ENCODE results near the gene TSPAN10. TPM values are rescaled to one million over a fixed set of nuclear protein-coding genes. Genes with fewer than 3 reads are reported as not detected.
A peak's percentile ranks its signal among the peaks of the same experiment; 100 is the strongest.

Gene TSPAN10
- total RNA-seq, 1 donor from 2014 or later, result 0.52 TPM

DNA sequence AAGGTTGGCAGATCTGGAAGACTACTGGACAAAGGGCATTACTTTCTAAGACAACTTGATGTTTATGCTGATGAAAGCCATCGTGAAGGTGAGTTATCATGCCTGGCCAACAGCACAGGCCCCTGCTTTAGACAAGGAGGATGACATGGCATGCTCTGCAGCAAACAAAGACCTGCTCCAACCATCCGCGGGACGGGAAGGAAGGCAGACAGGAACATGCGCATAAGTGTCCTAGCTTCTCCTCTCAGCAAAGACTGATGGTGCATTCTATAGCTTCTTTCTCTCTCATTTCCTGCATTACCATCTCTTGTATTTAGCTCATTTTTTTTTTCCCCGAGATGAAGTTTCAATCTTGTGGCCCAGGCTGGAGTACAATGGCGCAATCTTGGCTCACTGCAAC is 5.5 kb upstream of the TSPAN10 start:
- no peak overlapping the region for H3K9ac ChIP-seq (ENCODE audit: low read depth in 1 of 3, low read length in 3 of 3)
- H3K36me3 ChIP-seq (ENCODE audit: control insufficient read depth in 3 of 3, insufficient read depth in 3 of 3, low read length in 3 of 3), result peaks cover 7 to 23% (median 21%) of the 10 kb centered on the region in 3 donors
- peaks cover 11 to 27% (median 23%) of the 10 kb centered on the region in 3 donors for H3K4me1 ChIP-seq (ENCODE audit: control insufficient read depth in 3 of 3, insufficient read depth in 3 of 3, low read length in 3 of 3)
- no peaks in the 10 kb centered on the region for H3K27me3 ChIP-seq (ENCODE audit: control insufficient read depth in 3 of 3, insufficient read depth in 3 of 3, low read length in 3 of 3)
- no peak overlapping the region for H3K27ac ChIP-seq (ENCODE audit: low read depth, low read length)
- no peaks in the 10 kb centered on the region for H3K9me3 ChIP-seq (ENCODE audit: control insufficient read depth in 3 of 3, low read length in 3 of 3)
- no peak overlapping the region for H3K4me3 ChIP-seq (ENCODE audit: low read length in 3 of 3)

DNA sequence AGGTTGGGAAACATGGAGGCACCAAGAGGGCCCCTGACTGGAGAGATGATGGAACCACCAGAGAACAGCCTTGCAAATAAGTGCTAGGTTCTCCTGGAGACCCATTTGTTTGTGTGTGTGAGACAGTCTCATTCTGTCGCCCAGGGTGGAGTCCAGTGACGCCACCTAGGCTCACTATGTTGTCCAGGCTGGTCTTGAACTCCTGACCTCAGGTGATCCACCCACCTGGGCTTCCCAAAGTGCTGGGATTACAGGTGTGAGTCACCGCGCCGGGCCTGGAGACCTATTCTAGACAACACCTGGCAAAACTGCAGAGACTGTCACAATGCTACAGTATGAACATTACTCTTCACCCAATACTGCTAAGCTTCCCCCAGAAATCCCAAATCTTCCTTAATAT is 1.6 kb upstream of the TSPAN10 start:
- Histone ChIP-seq H3K27ac (ENCODE audit: low read depth, low read length) (peak overlapping the region; percentile 94), H3K4me3 (ENCODE audit: low read length in 3 of 3) (peak overlapping the region; percentile 82 to 99 (median 92)), H3K9ac (ENCODE audit: low read depth in 1 of 3, low read length in 3 of 3) (peak overlapping the region in 2 of 3 donors; percentile 97 to 98), H3K36me3 (ENCODE audit: control insufficient read depth in 3 of 3, insufficient read depth in 3 of 3, low read length in 3 of 3) (peaks cover 2 to 4% (median 3%) of the 10 kb centered on the region in 3 donors), H3K4me1 (ENCODE audit: control insufficient read depth in 3 of 3, insufficient read depth in 3 of 3, low read length in 3 of 3) (peaks cover 14 to 25% (median 23%) of the 10 kb centered on the region in 3 donors), H3K27me3 (ENCODE audit: control insufficient read depth in 3 of 3, insufficient read depth in 3 of 3, low read length in 3 of 3) (no peaks in the 10 kb centered on the region), H3K9me3 (ENCODE audit: control insufficient read depth in 3 of 3, low read length in 3 of 3) (no peaks in the 10 kb centered on the region)

DNA sequence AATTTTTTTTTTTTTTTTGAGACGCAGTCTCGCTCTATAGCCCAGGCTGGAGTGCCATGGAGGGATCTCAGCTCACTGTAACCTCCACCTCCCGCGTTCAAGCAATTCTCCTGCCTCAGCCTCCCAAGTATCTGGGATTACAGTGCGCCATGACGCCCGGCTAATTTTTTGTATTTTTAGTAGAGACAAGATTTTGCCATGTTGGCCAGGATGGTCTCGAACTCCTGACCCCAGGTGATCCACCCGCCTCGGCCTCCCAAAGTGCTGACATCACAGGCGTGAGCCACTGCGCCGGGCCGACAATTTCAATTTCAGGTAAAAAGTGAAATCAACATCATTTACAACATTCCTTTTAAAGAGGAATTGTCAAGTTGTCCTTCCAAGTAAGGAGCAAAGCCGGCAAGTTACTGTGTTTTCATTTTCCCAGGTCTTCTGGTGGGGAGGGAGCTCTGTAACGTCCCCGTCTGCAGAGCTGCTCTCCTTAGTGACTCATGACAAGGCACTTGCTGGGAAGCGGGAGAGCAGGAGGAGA is 957 bp upstream of the TSPAN10 start:
- H3K36me3 ChIP-seq (ENCODE audit: control insufficient read depth in 3 of 3, insufficient read depth in 3 of 3, low read length in 3 of 3), result peaks cover 2 to 4% (median 3%) of the 10 kb centered on the region in 3 donors
- peaks cover 14 to 22% (median 22%) of the 10 kb centered on the region in 3 donors for H3K4me1 ChIP-seq (ENCODE audit: control insufficient read depth in 3 of 3, insufficient read depth in 3 of 3, low read length in 3 of 3)
- peak overlapping the region; percentile 82 to 99 (median 92) for H3K4me3 ChIP-seq (ENCODE audit: low read length in 3 of 3)
- no peaks in the 10 kb centered on the region for H3K27me3 ChIP-seq (ENCODE audit: control insufficient read depth in 3 of 3, insufficient read depth in 3 of 3, low read length in 3 of 3)
- peak overlapping the region; percentile 94 for H3K27ac ChIP-seq (ENCODE audit: low read depth, low read length)
- H3K9me3 ChIP-seq (ENCODE audit: control insufficient read depth in 3 of 3, low read length in 3 of 3), result no peaks in the 10 kb centered on the region
- peak overlapping the region; percentile 95 to 98 (median 97) for H3K9ac ChIP-seq (ENCODE audit: low read depth in 1 of 3, low read length in 3 of 3)

DNA sequence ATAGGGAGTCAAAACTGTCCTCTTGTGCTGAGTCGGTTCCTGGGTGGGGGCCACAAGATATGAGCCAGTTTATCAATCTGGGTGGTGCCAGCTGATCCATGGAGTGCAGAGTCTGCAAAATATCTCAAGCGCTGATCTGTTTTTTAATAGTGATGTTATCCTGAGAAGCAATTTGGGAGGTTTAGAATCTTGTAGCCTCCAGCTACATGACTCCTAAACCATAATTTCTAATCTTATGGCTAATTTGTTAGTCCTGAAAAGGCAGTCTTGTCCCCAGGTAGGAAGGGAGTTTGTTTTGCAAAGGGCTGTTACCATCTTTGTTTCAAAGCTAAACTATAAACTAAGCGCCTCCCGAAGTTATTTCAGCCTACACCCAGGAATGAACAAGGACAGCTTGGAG is 1.7 kb downstream of the TSPAN10 start:
- H3K27ac ChIP-seq (ENCODE audit: low read depth, low read length), result no peak overlapping the region

DNA sequence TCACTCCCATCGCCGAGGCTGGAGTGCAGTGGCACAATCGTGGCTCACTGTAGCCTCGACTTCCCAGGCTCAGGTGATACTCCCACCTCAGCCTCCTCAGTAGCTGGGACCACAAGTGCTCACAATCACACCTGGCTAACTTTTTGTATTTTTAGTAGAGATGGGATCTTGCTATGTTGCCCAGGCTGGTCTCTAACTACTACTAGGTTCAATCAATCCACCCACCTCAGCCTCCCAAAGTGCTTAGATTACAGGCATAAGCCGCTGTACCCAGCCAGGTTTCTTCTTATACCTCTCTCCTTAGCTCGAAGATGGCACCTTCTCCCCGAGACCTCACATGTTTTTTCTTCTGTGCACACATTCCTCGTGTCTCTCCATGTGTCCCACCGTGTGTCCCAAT is 3.0 kb downstream of the TSPAN10 start:
- no peaks in the 10 kb centered on the region for H3K27me3 ChIP-seq (ENCODE audit: control insufficient read depth in 3 of 3, insufficient read depth in 3 of 3, low read length in 3 of 3)
- H3K36me3 ChIP-seq (ENCODE audit: control insufficient read depth in 3 of 3, insufficient read depth in 3 of 3, low read length in 3 of 3), result no peaks in the 10 kb centered on the region
- H3K27ac ChIP-seq (ENCODE audit: low read depth, low read length), result no peak overlapping the region
- no peak overlapping the region for H3K9ac ChIP-seq (ENCODE audit: low read depth in 1 of 3, low read length in 3 of 3)
- H3K9me3 ChIP-seq (ENCODE audit: control insufficient read depth in 3 of 3, low read length in 3 of 3), result no peaks in the 10 kb centered on the region
- H3K4me1 ChIP-seq (ENCODE audit: control insufficient read depth in 3 of 3, insufficient read depth in 3 of 3, low read length in 3 of 3), result peaks cover 13 to 16% (median 14%) of the 10 kb centered on the region in 3 donors
- H3K4me3 ChIP-seq (ENCODE audit: low read length in 3 of 3), result no peak overlapping the region

More for the DNA sequence above, 1.7 kb downstream of the TSPAN10 start:
- Histone ChIP-seq H3K36me3 (ENCODE audit: control insufficient read depth in 3 of 3, insufficient read depth in 3 of 3, low read length in 3 of 3) (no peaks in the 10 kb centered on the region), H3K9me3 (ENCODE audit: control insufficient read depth in 3 of 3, low read length in 3 of 3) (no peaks in the 10 kb centered on the region), H3K9ac (ENCODE audit: low read depth in 1 of 3, low read length in 3 of 3) (no peak overlapping the region), H3K4me1 (ENCODE audit: control insufficient read depth in 3 of 3, insufficient read depth in 3 of 3, low read length in 3 of 3) (peaks cover 14 to 22% (median 22%) of the 10 kb centered on the region in 3 donors), H3K27me3 (ENCODE audit: control insufficient read depth in 3 of 3, insufficient read depth in 3 of 3, low read length in 3 of 3) (no peaks in the 10 kb centered on the region), H3K4me3 (ENCODE audit: low read length in 3 of 3) (no peak overlapping the region)

DNA sequence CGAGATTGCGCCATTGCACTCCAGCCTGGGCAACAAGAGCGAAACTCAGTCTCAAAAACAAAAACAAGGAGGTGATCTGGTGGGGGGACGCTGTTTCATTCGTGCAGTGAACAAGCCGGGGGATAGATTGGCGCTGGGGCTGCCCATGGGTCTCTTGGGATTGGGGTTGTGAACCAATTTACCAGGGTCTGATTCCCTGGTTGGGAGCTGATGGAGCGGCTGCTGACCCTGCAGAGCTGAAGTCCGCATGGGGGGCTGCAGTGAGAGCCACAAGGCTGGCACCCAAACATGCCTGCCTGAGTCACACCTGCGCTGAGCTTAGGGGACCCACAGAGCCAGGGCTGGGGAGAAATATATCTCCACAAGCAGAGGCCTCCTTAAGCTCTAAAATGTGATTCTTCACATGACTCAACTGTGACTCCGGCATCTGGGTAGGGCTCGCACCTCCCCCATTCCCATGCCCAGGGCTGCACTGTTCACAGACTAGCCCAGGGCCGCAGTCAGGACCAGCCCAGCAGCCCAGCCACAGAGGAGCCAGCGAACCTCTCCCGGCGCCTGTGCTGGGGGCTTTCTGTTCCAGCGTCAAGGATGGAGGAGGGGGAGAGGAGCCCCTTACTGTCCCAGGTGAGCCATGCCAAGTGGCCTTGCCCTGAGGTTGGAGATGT is 5.0 kb downstream of the TSPAN10 start:
- no peaks in the 10 kb centered on the region for H3K36me3 ChIP-seq (ENCODE audit: control insufficient read depth in 3 of 3, insufficient read depth in 3 of 3, low read length in 3 of 3)
- no peak overlapping the region for H3K9ac ChIP-seq (ENCODE audit: low read depth in 1 of 3, low read length in 3 of 3)
- H3K9me3 ChIP-seq (ENCODE audit: control insufficient read depth in 3 of 3, low read length in 3 of 3), result no peaks in the 10 kb centered on the region
- H3K27ac ChIP-seq (ENCODE audit: low read depth, low read length), result no peak overlapping the region
- no peak overlapping the region for H3K4me3 ChIP-seq (ENCODE audit: low read length in 3 of 3)
- H3K27me3 ChIP-seq (ENCODE audit: control insufficient read depth in 3 of 3, insufficient read depth in 3 of 3, low read length in 3 of 3), result peaks cover 2 to 5% (median 3%) of the 10 kb centered on the region in 3 donors
- H3K4me1 ChIP-seq (ENCODE audit: control insufficient read depth in 3 of 3, insufficient read depth in 3 of 3, low read length in 3 of 3), result peaks cover 0 to 3% (median 2%) of the 10 kb centered on the region in 3 donors

DNA sequence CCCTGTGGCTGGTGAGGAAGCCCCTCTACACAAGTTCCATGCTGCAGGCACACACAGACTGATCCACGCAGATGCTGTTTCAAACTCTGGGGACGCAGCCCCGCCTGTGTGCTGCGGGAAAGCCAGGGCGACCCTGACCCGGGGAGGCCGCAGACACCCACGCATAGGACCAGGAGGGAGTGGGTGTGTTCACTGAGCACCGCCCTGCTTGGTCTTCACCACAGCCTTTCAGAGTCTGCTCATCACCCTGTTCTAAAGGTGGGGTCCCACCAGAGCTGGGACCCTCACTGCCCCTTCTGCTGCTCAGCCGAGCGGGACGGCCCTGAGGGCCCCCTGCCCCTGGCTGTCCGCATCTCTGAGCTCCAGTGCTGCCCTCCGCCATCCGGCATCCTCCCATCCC is 7.5 kb downstream of the TSPAN10 start:
- Histone ChIP-seq H3K36me3 (ENCODE audit: control insufficient read depth in 3 of 3, insufficient read depth in 3 of 3, low read length in 3 of 3) (no peaks in the 10 kb centered on the region), H3K4me1 (ENCODE audit: control insufficient read depth in 3 of 3, insufficient read depth in 3 of 3, low read length in 3 of 3) (no peaks in the 10 kb centered on the region), H3K27me3 (ENCODE audit: control insufficient read depth in 3 of 3, insufficient read depth in 3 of 3, low read length in 3 of 3) (peaks cover 19 to 21% (median 20%) of the 10 kb centered on the region in 3 donors), H3K9me3 (ENCODE audit: control insufficient read depth in 3 of 3, low read length in 3 of 3) (peaks cover 0 to 4% (median 0%) of the 10 kb centered on the region in 3 donors), H3K27ac (ENCODE audit: low read depth, low read length) (no peak overlapping the region), H3K9ac (ENCODE audit: low read depth in 1 of 3, low read length in 3 of 3) (no peak overlapping the region), H3K4me3 (ENCODE audit: low read length in 3 of 3) (no peak overlapping the region)

DNA sequence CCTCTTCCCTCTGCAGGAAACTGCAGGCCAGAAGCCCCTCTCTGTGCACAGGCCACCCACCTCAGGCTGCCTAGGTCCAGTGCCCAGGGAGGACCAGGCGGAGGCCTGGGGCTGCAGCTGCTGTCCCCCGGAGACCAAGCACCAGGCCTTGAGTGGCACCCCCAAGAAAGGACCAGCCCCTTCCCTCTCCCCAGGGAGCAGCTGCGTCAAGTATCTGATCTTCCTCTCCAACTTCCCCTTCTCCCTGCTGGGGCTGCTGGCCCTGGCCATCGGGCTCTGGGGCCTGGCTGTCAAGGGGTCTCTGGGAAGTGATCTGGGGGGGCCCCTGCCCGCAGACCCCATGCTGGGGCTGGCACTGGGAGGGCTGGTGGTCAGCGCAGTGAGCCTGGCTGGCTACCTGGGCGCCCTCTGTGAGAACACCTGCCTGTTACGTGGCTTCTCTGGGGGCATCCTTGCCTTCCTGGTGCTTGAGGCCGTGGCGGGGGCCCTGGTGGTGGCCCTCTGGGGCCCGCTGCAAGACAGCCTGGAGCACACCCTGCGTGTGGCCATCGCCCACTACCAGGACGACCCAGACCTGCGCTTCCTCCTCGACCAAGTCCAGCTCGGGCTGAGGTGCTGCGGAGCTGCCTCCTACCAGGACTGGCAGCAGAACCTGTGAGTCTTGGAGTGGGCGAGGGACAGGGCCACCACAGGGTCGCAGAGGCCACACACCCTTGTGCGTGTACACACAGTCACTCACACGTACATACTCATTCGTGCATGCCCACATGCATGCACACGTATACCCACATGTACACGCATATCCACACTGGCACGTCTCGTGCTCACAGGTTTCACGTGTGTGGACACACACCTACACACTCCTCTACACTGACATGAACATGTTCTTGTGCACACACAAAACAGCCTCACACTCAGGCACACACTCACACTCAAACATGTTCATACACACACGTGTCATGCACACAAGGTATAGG is 8.3 kb downstream of the TSPAN10 start:
- H3K36me3 ChIP-seq (ENCODE audit: control insufficient read depth in 3 of 3, insufficient read depth in 3 of 3, low read length in 3 of 3), result no peaks in the 10 kb centered on the region
- H3K27ac ChIP-seq (ENCODE audit: low read depth, low read length), result no peak overlapping the region
- H3K27me3 ChIP-seq (ENCODE audit: control insufficient read depth in 3 of 3, insufficient read depth in 3 of 3, low read length in 3 of 3), result peaks cover 24 to 26% (median 25%) of the 10 kb centered on the region in 3 donors
- no peak overlapping the region for H3K4me3 ChIP-seq (ENCODE audit: low read length in 3 of 3)
- peaks cover 0 to 4% (median 0%) of the 10 kb centered on the region in 3 donors for H3K9me3 ChIP-seq (ENCODE audit: control insufficient read depth in 3 of 3, low read length in 3 of 3)
- H3K9ac ChIP-seq (ENCODE audit: low read depth in 1 of 3, low read length in 3 of 3), result no peak overlapping the region
- no peaks in the 10 kb centered on the region for H3K4me1 ChIP-seq (ENCODE audit: control insufficient read depth in 3 of 3, insufficient read depth in 3 of 3, low read length in 3 of 3)

DNA sequence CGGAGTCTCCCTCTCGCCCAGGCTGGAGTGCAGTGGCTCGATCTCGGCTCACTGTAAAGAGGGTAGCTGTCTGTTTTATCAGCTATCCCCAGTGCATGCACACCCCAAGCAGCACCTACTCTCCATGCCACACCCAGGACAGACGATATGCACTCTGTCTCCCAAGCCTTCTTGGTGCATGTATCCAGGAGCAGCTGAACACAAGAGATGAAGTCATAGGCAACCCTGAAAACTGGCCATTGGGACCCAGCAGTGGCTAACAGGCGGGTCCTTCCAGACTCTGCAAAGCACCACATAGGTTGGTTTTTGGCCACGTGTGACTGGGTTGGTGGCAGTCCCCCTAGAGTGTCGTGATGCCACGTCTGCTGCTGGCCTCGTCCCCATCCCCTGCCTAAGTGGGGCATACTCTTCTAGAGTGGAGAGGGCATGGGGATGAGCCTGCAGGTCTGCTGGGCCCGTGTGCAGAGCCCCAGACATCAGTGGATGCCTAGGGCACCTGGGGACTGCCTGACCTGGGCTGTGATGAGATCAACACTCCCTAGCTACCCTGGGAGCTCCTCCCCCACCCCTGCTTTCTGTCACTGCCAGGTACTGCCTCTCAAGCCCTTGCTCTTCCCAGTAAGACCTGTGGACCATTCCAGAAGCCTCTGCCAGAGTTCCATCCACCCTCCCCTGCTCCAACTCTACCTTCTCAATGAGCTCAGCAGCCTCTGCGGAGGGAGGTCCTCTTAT is 10.0 kb downstream of the TSPAN10 start:
- Histone ChIP-seq H3K36me3 (ENCODE audit: control insufficient read depth in 3 of 3, insufficient read depth in 3 of 3, low read length in 3 of 3) (no peaks in the 10 kb centered on the region), H3K27me3 (ENCODE audit: control insufficient read depth in 3 of 3, insufficient read depth in 3 of 3, low read length in 3 of 3) (peaks cover 31 to 39% (median 36%) of the 10 kb centered on the region in 3 donors)

More for the DNA sequence above, 10.0 kb downstream of the TSPAN10 start:
- Histone ChIP-seq H3K9ac (ENCODE audit: low read depth in 1 of 3, low read length in 3 of 3) (no peak overlapping the region), H3K4me1 (ENCODE audit: control insufficient read depth in 3 of 3, insufficient read depth in 3 of 3, low read length in 3 of 3) (no peaks in the 10 kb centered on the region), H3K27ac (ENCODE audit: low read depth, low read length) (no peak overlapping the region), H3K9me3 (ENCODE audit: control insufficient read depth in 3 of 3, low read length in 3 of 3) (peaks cover 0 to 4% (median 0%) of the 10 kb centered on the region in 3 donors), H3K4me3 (ENCODE audit: low read length in 3 of 3) (no peak overlapping the region)
